Right atrium auricular region (tissue), 2 donors: ENCODE measurements around the gene PRR14. TPM values are rescaled to one million over a fixed set of nuclear protein-coding genes. Genes with fewer than 3 reads are reported as not detected.
A peak's percentile ranks its signal among the peaks of the same experiment; 100 is the strongest.
"Not testable (repeated sequence)": the region's sequence is repeated elsewhere in the genome, so short reads cannot be mapped to it uniquely, and the experiment has no call there.

Source experiments
- DNase-seq: peaks from one replicate; pipeline ENCODE4 v3.0.0-alpha.2; 2019; ENCODE audit warnings: low spot score
- H3K27ac ChIP-seq, 2 donors: fragments of 200-600 bp; sonication (generic); 1 replicate in 1 of 2; 2 replicates in 1 of 2; pipeline ENCODE4 v1.5.1; 2016 to 2019
- H3K27me3 ChIP-seq, 2 donors: fragments of 200-600 bp; sonication (generic); one replicate each; pipeline versions ENCODE4 v1.5.1 to v1.6.0; 2017 to 2019
- H3K36me3 ChIP-seq: fragments of 200-600 bp; sonication (generic); one replicate; pipeline ENCODE4 v1.5.1; 2016
- H3K4me1 ChIP-seq, 2 donors: fragments of 200-600 bp; sonication (generic); one replicate each; pipeline versions ENCODE4 v1.5.1 to v1.6.0; 2017 to 2019
- H3K4me3 ChIP-seq, 2 donors: fragments of 200-600 bp; sonication (generic); 1 replicate in 1 of 2; 2 replicates in 1 of 2; pipeline ENCODE4 v1.5.1; 2017 to 2019; ENCODE audit warnings: mild to moderate bottlenecking in 1 of 2, moderate library complexity in 1 of 2
- H3K9me3 ChIP-seq, 2 donors: fragments of 200-600 bp; sonication (generic); one replicate each; pipeline ENCODE4 v1.5.1; 2019
- CTCF ChIP-seq, 2 donors: fragments of 200-600 bp; sonication (generic); IDR thresholded peaks; one replicate each; pipeline ENCODE4 v1.5.1; 2019; ENCODE audit warnings: antibody characterized with exemption in 2 of 2
- total RNA-seq, 2 donors: library from RNA; depleted of rRNA; stranded (reverse); fragments of >200 nt; gene quantifications; one replicate each; pipeline ENCODE4 v1.1.0, GENCODE V29; 2016

The PRR14 gene
- total RNA-seq, 2 donors from 2014 or later, result 12.3 to 17.3 TPM

GRCh38 chr16:30699615-30700099, 48.9 kb downstream of the PRR14 start:
- peaks cover 42% of the 10 kb centered on the region for H3K36me3 ChIP-seq
- no peak for TF ChIP-seq CTCF (IDR thresholded peaks at IDR 0.05)
- DNase-seq, result no peak
- H3K4me3 ChIP-seq, result peak overlapping the region; percentile 98 to 99
- H3K9me3 ChIP-seq, result no peaks in the 10 kb centered on the region
- H3K4me1 ChIP-seq, result peaks cover 0 to 27% of the 10 kb centered on the region in 2 donors
- peak overlapping the region; percentile 100 for H3K27ac ChIP-seq
- no peaks in the 10 kb centered on the region for H3K27me3 ChIP-seq

DNA sequence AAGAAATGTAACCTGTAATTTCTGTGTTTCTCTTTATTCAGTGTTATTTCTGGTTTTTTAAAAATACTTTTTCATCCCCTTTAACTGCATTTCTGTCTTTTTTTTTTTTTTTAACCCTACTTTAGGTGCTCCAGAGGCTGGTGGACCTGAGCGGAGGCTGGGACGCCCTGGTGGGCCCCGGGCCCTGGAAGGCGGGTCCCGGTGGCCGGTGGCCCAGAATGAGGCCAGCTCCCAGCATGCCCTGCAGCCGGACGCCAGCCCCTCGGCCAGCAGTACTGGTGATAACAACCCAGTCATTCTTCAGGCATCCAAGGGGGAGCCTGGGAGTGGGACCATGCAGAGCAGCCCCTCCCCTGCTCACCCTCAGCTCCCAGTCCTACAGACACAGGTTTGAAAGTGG, 49.7 kb downstream of the PRR14 start:
- DNase-seq, result no peak

GRCh38 chr16:30700971-30701370, 50.2 kb downstream of the PRR14 start:
- no peaks in the 10 kb centered on the region for H3K27me3 ChIP-seq
- TF ChIP-seq CTCF (IDR thresholded peaks at IDR 0.05), result no peak
- DNase-seq, result no peak
- H3K36me3 ChIP-seq, result peaks cover 55% of the 10 kb centered on the region
- peaks cover 0 to 27% of the 10 kb centered on the region in 2 donors for H3K4me1 ChIP-seq
- H3K9me3 ChIP-seq, result no peaks in the 10 kb centered on the region
- no peak overlapping the region for H3K4me3 ChIP-seq
- peak overlapping the region in 1 of 2 donors; percentile 28 for H3K27ac ChIP-seq

More for the DNA sequence above, 49.7 kb downstream of the PRR14 start:
- Histone ChIP-seq H3K36me3 (peaks cover 51% of the 10 kb centered on the region), H3K4me3 (no peak overlapping the region), H3K9me3 (no peaks in the 10 kb centered on the region), H3K27ac (peak overlapping the region in 1 of 2 donors; percentile 28), H3K4me1 (peaks cover 0 to 27% of the 10 kb centered on the region in 2 donors), H3K27me3 (no peaks in the 10 kb centered on the region)
- no peak for TF ChIP-seq CTCF (IDR thresholded peaks at IDR 0.05)

- DNase-seq, H3K27ac ChIP-seq, H3K4me3 ChIP-seq, H3K9me3 ChIP-seq, H3K27me3 ChIP-seq: not testable (repeated sequence)
- Histone ChIP-seq H3K4me1 (peaks cover 0 to 22% of the 10 kb centered on the region in 2 donors), H3K36me3 (peaks cover 76% of the 10 kb centered on the region)
Observed at GRCh38 chr16:30703071-30703470, 52.3 kb downstream of the PRR14 start.

- Histone ChIP-seq H3K36me3 (peaks cover 85% of the 10 kb centered on the region), H3K27ac (no peak overlapping the region), H3K27me3 (no peaks in the 10 kb centered on the region), H3K4me3 (no peak overlapping the region), H3K4me1 (peaks cover 0 to 22% of the 10 kb centered on the region in 2 donors), H3K9me3 (no peaks in the 10 kb centered on the region)
- no peak for DNase-seq
- no peak for TF ChIP-seq CTCF (IDR thresholded peaks at IDR 0.05)
Observed at GRCh38 chr16:30703971-30704370, 53.2 kb downstream of the PRR14 start.

Other genes with a start within 250 kb of the PRR14 start
- 10 to 100 TPM; 13.0 to 14.3 TPM for gene ZNF771, start 243.4 kb upstream of the PRR14 start, total RNA-seq
- gene DCTPP1, start 220.9 kb upstream of the PRR14 start, total RNA-seq, result 10 to 100 TPM; 14.4 to 18.7 TPM
- 10 to 100 TPM; 18.2 to 18.6 TPM for gene SEPHS2, start 205.1 kb upstream of the PRR14 start, total RNA-seq
- gene ITGAL, start 178.2 kb upstream of the PRR14 start, total RNA-seq, result 1 to 10 TPM; 2.0 to 2.6 TPM
- gene ZNF768, start 124.4 kb upstream of the PRR14 start, total RNA-seq, result 10 to 100 TPM; 41.1 to 51.4 TPM
- 10 to 100 TPM; 13.3 to 16.2 TPM for gene ZNF747, start 116.1 kb upstream of the PRR14 start, total RNA-seq
- 10 to 100 TPM; 12.0 to 16.9 TPM for gene ZNF764, start 92.6 kb upstream of the PRR14 start, total RNA-seq
- gene ZNF688, start 79.2 kb upstream of the PRR14 start, total RNA-seq, result 10 to 100 TPM in 1 of 2 donors, 1 to 10 TPM in 1; 9.6 to 13.5 TPM
- 1 to 10 TPM; 5.5 to 6.0 TPM for gene ZNF785, start 65.3 kb upstream of the PRR14 start, total RNA-seq
- 1 to 10 TPM; 6.2 to 8.3 TPM for gene ZNF689, start 40.6 kb upstream of the PRR14 start, total RNA-seq
- gene FBRS, start 7.5 kb downstream of the PRR14 start, total RNA-seq, result 10 to 100 TPM; 16.5 to 26.3 TPM
- 10 to 100 TPM; 22.5 to 25.0 TPM for gene SRCAP, start 48.2 kb downstream of the PRR14 start, total RNA-seq
- gene PHKG2, start 97.5 kb downstream of the PRR14 start, total RNA-seq, result 10 to 100 TPM; 16.0 to 22.1 TPM
- under 1 TPM; 0.37 to 0.83 TPM for gene CFAP119, start 111.1 kb downstream of the PRR14 start, total RNA-seq
- gene RNF40, start 111.4 kb downstream of the PRR14 start, total RNA-seq, result 10 to 100 TPM; 48.5 to 59.5 TPM
- gene ZNF629, start 136.2 kb downstream of the PRR14 start, total RNA-seq, result 10 to 100 TPM; 21.2 to 22.9 TPM
- gene BCL7C, start 243.1 kb downstream of the PRR14 start, total RNA-seq, result 10 to 100 TPM; 21.1 to 35.1 TPM
- 1 to 10 TPM; 6.5 to 7.6 TPM for gene CTF1, start 245.7 kb downstream of the PRR14 start, total RNA-seq